ENCODE measurements around the gene FBXO41.

Gene FBXO41

DNA sequence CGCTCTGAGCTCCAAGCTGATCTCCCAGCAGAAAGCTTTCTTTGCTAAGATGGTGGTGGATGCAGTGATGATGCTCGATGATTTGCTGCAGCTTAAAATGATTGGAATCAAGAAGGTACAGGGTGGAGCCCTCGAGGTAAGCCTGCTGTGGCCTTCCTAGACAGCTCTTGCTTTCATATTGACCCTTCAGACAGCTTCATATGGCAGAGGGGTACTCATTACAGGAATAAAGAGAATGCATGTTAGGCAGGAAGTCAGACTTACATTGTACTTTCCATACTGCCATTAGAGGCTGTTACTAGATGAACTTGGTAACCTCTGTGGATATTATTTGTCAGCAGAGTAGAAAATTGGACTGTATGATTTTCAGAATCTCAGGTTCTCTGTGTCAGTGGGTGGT, 39.7 kb downstream of the FBXO41 start:
- DNase-seq: no peak

GRCh38 chr2:73243884-73244570, 40.3 kb downstream of the FBXO41 start:
- no peak for DNase-seq

- no peak for DNase-seq
Measured at GRCh38 chr2:73239776-73240175, 44.5 kb downstream of the FBXO41 start.

DNA sequence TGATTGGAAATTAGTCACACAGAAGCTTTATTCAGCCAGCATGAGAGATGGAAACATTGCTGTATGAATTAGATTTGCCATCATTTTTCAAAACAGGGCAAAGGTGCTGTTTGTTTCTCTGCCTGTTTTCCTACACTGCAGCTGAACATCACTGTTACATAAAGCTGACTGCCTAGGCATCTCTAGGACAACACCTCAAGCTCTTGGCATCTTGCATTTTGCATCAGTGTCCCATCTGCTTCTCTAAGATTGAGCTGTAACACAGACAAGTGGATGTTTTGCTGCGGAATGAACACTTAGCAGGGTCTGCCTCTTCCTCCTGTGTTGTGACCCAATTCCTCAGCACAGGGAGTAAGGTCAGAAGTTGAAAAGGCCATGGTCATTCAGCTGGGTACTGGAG, 45.3 kb downstream of the FBXO41 start:
- no peak for DNase-seq

- DNase-seq: no peak
Measured at GRCh38 chr2:73238149-73238548, 46.1 kb downstream of the FBXO41 start.

- no peak for DNase-seq
Measured at GRCh38 chr2:73237168-73237567, 47.1 kb downstream of the FBXO41 start.

GRCh38 chr2:73235315-73236028, 48.8 kb downstream of the FBXO41 start:
- no peak for DNase-seq

DNA sequence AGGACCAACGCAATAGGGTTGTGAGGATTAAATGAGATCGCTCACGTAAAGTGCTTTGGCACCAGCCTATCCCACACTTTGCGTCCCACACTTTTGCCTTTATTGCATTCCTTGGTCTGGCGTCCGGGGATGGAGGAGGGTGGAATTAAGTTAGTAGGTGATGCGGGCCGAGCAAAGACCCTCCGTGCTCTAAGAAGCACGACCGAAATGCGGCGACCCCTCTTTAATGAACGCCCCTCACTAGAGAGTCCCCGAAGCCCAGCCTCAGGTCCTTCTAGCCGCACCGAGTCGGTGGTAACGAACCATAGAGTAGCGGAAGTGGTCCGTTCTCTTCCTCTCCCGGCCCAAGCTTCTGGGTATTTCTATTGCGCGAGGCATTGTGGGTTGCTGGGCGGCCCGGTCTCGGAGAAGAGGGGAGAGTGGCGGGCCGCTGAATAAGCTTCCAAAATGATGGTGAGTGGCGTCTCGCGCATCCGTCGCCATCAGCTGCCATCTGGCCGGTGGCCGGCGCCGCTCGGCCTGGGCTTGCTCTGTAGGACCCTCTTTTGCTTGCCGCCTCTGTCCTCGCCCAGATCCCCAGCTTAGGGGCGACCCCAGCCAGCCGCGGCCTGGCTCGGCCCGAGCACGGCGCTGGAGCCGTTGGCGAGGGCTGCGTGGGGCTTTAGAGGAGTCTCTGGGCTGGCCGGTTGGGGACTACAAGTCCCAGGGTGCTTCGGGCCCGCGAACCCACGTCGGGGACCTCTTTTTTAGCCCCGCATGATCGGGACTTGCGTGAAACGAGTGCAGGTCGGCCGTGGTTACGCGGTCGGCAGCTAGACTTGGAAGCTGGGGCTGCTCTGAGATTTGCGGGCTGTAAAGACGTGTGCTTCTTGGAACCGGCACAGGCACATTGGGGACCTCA, 50.1 kb downstream of the FBXO41 start, which contains the start of gene CCT7:
CCT7 (plus strand) TSS at position 377 of the 901 bp plus-strand sequence; CDS start at position 448, 71 bp downstream.
- peak; percentile 77 for DNase-seq

DNA sequence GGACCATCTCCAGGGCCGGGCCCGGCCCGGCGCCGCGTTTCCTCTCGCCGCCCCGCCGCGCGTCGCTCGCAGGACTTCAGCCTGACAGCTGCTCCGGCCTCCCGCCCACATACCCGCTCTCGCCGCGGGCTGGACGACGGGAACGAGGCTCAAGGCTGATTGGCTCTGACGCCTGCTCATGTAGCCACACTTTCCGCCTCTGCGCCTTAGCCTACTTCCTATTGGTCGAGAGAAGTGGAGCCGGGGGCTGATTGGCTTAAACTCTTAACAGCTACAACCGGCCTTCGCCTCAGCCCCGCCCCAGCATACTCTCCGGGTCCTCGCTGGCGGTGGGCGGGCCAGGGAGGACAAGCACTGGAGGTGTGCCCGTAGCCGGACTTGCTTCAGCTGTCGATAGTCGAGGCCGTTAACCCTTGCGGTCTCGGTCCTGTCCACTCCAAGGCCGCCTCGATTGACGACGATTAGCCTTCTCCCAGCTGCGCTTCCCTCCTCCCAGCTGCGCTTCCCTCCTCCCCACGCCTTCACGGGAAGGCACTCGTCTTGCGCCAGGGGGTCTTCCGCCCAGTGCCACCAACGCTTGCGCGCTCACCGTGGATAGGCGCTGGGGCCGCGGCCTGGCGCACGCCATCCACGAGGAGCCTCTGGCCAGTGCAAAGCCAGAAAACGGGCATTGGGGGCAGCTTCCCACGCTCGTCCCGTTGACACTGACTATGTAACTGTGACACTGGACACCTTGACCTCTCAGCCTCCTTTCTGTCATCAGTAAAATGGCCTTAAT, 50.9 kb downstream of the FBXO41 start, which contains the start of gene PRADC1:
PRADC1 (minus strand) TSS at position 86 of the 778 bp plus-strand sequence; CDS start at position 7, 79 bp downstream.
- peak; percentile 94 for DNase-seq

DNA sequence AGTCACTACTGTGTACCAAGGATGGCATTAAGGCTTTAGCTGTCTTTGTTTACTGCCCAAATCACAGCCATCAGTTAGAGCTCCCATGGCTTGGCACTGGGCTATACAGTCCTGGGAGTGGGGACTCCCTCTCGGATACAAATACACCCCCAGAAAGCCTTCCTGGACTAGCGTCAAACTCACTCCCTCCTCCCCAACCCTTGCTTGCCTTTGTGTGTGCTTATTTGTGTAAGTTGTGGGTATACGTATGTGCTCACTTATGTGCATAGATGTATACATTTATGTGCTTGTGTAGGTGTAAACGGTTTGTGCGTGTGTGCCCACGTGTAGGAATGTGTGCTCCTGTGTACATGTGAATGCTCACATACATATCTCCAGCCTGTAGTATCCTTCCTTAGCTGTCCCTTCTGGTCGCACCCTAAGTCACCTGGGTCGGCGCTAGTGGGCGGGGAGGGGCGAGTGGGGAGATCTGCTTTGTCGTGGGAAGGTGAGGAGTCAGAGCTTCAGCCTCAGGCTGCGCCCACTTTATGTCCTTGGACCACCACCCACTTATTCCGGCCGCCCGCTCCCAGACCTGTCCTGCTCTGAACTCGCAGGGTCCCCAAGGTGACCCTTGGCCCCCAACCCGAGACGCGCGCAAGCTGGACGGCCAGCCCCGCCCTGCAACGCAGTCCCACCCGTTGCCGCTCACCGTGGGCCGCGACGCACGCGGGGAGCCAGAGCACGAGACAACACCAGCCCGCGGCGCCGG, 51.7 kb downstream of the FBXO41 start:
- DNase-seq: no peak

DNA sequence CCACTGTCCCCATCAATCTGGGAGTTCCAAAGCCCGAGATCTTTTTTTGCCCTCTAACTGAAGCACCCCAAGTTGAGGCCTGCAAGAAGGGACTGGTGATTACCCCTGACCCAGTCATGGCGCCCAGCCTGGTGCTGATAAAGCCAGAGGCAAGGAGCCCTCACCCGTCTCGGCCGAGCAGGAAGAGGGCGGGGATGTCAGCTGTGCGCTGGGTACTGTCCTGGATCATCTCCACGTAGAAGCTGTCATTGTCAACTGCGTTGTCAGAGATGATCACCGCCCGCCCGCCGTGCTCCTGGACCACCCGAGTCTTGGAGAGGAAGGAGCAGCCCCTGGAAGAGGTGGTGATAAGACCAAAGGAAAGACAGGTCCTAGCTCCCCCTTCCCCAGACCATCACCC, 55.6 kb downstream of the FBXO41 start:
- DNase-seq: no peak

DNA sequence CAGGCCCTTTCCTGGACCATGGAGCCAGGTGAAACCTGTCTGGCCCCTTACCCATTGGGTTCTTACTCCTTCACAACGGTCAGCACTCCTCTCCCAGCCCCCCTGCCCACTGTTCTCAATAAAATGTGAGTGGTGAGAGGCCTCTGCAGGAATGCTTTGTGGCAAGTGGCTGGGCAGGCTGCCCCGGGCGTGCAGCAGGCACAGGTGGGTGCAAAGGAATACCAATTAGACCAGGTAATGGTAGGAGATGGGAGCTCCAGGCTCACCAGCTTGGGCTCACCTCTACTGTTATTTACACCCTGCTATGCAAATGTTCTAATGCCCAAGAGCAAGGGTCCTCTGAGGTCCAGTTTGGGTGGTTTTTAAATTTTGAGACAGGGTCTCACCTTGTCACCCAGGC, 57.2 kb downstream of the FBXO41 start:
- DNase-seq: no peak

DNA sequence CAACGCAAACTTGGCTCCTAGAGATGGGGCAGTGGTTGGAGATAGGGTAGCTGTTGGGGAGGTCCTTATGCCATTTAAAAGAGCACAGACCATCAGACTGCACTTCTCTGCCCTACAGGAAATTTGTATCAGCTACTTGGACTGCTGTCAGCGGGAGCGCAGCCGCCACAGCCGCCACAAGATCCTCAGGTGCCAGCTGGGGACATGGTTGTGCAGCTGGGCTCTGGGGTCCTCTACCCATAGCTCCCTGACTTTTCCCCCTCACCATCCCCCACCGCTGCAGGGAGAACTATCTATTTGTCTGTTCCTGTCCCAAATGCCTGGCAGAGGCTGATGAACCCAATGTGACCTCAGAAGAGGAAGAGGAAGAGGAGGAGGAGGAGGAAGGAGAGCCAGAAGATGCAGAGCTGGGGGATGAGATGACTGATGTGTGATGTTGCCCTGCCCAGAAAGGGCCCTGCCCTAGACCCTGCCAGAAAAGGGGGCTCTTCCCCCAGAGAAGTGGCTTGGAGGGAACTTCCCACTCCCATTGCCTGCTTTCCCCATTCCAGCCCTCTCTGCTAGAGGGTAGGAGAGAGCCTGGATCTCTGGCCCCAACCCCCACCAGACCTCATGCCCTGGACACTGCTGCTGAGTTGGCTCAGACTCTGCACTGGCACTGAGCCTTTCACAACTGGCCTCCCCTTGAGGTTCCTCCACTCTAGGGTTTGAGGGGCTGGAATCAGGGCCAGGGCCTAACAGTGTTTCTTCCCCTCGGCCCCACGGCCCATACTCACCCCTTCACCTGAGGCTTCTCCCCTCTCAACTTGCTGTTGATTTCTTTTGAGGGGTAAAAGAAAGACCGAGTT, 58.5 kb downstream of the FBXO41 start:
- no peak for DNase-seq

DNA sequence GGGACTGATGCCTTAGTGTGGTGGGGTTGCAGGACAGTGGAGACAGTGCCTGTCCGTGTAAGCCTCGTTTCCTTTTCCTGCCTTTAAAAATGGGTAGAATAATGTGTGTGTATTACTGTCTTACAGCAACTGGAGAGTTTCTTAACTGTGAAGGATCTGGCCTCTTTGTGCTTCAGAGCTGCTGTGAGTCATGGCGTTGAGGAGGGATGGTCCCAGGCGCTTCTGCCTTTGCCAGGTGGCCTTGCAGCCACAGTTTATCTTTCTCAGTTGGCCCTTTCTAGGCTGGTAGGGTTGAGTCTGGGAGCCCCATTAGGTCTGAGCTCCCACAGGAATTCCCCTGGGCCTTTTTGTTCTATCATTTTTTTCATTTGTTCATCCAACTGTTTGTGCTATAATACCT, 60.5 kb downstream of the FBXO41 start:
- no peak for DNase-seq

GRCh38 chr2:73218298-73218697, 66.0 kb downstream of the FBXO41 start:
- DNase-seq: no peak

DNA sequence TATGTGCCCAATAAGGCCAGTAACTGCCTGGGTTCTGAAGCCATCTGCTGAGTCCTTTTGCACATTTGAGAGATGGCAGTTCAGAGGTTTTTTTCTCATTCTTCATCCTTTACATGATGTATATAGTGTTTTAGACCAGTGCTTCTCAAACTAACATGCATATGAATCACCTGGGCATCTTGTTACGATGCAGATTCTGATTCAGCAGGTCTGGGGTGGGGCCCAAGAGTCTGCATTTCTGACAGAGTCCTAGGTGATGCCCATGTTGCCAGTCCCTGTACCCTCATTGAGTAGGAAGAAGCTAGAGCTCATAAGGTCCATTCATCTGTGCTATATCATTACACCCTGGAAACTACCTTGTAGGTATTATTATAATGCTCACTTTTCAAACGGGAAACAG, 66.5 kb downstream of the FBXO41 start:
- no peak for DNase-seq

- no peak for DNase-seq
Measured at GRCh38 chr2:73217160-73217559, 67.1 kb downstream of the FBXO41 start.

- DNase-seq: no peak
Measured at GRCh38 chr2:73215254-73215653, 69.0 kb downstream of the FBXO41 start.

DNA sequence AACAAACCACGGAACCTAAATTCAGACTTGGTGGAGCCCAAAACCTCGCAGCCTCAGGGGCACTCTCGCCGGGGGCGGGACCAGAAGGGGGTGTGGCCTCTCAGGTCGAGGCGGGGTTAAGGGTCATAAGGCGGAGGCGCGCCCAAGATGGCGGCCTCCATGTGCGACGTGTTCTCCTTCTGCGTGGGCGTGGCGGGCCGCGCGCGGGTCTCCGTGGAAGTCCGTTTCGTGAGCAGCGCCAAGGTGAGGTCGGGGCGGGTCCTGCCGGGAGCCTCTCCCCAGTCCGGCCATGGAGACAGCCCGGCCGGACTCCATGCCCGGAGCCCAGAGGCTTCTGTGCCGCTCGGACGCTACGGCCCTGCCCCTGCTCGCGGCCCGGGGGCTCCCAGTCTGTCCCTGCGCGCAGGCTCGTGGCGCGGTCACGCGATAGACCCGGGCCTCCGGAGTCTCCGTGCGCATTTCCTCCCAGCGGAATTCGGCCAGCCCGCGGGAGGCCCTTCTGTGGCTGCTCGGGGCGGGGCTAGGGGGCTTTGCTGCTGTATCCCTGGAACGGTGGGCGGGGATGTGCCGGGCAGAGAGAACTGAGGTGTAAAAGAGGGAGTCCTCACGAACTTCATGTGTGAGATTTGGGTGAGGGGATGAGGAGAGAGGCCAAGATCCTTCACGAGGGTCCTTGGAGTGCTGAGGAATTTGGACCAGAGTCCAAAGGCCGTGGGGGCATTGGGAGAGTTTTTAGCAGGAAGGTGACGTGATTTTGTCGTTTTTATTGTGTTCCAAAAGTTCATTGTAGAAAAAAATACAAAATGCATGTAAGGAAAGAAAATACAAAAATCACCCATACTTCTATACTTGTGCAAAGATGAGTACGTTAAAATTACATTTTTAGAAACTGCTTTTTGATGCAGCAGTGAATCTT, 69.9 kb downstream of the FBXO41 start, which contains the start of gene SMYD5:
SMYD5 (plus strand) TSS at position 126 of the 916 bp plus-strand sequence; CDS start at position 148, 22 bp downstream.
- peak; percentile 88 for DNase-seq
